GM11168 (cell line): ENCODE data around the gene SELENOW.
"Not testable (repeated sequence)": the region's sequence is repeated elsewhere in the genome, so short reads cannot be mapped to it uniquely, and the experiment has no call there.

ENCODE experiments used
- in situ Hi-C: fragments of 300-500 bp; cut with MboI; formaldehyde crosslinking; loops from one replicate; pipeline ENCODE4 v1.12.0; 2022; ENCODE audit warnings: low sequenced_read_pairs; ENCODE audit not compliant: unreplicated experiment

SELENOW gene

DNA sequence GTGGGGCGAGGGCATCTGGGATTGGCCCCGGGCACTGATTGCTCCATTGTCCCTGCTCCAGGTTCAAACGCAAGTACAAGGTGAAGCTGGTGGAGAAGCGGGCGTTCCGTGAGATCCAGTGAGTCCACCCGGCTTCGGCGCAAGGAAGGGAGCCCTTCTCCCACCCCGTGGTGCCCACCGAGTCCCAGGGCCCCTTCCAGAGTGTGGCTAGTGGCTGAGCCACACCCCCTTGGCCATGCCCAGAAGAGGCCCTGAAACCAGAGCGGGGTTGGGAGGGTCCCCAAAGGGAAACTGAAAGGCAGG, 21.9 kb upstream of the SELENOW start:
- in situ Hi-C loops = no loop called here

DNA sequence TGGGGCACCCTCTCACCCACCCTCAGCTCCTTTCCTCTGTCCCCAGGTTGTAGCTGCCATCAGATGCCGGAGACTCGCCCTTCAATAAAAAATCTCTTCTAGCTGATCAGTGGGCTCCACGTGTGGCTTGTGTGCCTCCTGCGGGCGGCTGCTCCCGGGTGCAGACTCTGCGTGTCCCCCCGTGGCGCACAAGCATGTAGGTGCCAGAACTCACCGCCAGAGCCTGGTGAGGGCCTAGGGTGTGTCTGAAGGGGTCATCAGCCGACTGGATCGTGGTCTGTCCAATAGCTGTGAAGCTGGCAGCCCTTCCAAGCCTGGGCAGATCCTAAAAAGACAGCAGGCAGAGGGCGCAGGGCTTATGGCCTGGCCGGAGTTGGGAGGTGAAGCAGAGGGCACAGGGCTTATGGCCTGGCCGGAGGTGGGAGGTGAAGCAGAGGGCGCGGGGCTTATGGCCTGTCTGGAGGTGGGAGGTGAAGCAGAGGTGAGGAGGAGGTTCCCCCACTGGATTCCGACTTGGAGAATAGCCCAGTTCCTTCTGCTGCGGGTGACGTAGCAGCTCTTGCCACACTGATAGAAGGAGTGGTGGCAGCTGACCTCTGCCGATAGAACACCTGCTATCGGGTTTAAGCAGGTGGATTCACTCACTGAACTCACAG, 21.4 kb upstream of the SELENOW start:
- in situ Hi-C loops = no loop called here

DNA sequence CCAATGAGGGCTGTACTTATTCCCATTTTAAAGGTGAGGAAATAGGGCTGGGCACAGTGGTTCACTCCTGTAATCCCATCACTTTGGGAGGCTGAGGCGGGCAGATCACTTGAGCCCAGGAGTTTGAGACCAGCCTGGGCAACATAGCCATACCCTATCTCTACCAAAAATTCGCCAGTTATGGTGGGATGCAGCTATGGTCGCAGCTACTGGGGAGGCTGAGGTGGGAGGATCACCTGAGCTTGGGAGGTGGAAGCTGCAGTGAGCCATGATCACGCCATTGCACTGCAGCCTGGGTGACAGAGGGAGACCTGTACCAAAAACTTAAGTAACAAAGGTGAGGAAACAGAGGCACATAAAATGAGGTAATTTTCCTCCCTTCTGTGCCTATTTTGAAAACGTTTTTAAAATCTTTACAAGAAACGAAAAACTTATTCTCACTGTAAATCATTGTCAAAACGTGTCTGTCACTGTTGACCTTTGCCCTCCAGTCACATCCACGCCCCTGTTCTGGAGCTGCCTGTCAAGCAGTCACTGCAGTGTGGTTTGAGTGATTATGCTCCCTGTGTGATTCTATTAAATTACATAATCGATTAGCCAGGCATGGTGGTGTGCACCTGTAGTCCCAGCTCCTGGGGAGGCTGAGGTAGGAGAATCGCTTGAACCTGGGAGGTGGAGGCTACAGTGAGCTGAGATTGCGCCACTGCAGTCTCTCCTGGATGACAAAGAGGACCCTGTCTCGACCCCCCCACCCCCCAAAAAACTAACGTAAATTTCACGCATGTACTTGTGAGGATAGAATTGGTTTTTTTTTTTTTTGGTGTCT, 20.7 kb upstream of the SELENOW start:
- in situ Hi-C loops = no loop called here

DNA sequence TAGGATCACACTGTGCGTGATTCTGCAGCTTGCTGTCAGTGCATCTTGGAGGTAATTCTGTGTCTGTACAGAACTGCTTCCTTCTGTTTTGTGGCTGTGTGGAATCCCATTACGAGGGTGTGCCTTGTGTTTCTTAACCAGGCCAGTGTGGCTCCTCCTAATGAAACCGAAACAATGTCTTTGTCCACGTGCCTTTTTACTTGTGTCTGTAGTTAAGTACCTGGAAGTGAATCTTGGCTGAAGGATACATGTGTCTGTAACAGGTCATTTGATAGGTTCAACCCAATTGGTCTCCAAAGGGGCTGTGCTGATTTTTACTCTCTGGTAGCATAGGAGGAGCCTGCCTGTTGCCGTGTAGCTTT, 20.1 kb upstream of the SELENOW start:
- in situ Hi-C loops = no loop called here

DNA sequence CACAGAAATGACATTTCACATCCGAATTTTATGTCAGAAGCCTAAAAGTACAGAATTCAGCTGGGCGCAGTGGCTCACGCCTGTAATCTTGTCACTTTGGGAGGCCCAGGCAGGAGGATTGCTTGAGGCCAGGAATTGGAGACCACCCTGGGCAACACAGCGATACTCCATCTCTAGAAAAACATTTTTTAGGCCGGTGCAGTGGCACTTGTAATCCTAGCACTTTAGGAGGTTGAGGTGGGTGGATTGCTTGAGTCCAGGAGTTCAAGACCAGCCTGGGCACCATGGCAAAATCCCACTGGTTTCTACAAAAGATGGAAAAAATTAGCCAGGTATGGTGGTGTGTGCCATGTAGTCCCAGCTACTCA, 17.9 kb upstream of the SELENOW start:
- in situ Hi-C loops = no loop called here

DNA sequence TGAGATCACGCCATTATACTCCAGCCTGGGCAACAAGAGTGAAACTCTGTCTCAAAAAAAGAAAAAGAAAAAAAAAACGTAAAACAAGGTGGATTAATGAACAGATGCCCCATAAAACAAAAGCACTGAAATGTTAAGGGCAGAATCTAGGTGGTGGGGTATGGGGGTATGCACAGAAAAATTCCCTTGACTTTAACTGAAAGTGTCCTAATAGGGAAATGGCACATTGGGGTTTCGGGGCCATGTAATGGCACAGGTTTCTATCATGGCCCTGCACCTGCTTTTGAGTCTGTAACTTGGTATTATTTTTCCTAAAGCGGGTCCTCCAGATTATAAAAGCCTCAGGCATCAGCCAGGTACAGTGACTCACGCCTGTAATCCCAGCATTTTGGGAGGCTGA, 16.9 kb upstream of the SELENOW start:
- in situ Hi-C loops = no loop called here

DNA sequence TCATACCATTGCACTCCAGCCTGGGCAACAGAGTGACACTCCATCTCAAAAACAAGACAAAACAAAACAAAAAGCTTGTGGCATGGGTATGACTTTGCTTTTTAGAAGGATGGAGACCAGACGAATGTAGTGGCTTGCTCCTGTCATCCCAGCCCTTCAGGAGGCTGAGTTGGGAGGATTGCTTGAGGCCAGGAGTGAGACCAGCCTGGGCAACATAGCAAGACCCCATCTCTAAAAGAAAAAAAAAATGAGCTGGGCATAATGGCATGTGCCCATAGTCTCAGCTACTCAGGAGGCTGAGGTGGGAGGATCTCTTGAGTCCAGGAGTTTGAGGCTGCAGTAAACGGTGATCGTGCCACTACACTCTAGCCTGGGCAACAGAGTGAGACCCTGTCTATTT, 16.4 kb upstream of the SELENOW start:
- in situ Hi-C loops = no loop called here

DNA sequence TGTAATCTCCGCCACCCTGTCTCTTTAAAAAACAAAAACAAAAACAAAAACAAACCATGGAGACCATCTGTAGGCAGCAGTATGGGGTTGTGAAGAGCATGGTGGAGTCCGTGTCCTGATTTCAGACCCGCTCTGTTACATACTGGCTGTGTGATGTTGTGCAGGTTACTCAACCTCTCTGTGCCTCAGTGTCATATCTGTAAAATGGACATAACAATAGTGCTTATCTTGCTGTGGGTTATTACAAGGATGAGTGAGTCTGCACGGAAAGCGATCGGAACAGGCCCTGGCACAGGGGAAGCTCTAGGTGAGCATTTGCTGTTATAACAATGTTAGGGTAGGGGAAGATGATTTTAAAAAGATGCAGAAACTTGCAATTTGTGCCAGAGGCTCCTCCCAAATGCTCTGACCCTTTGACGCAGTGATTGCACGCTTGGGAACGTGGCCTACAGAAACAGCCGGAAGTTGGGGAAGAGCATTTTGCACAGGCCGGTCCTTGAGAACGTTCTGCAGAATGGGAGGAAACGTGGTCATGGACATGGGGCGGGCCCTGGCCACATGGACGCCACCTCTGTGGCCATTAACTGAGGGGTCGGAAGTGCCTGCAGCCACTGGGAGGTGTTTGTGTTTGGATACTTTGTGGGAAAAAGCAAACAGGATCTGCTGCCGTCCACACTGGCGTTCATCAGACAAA, 15.7 kb upstream of the SELENOW start:
- in situ Hi-C loops = no loop called here

DNA sequence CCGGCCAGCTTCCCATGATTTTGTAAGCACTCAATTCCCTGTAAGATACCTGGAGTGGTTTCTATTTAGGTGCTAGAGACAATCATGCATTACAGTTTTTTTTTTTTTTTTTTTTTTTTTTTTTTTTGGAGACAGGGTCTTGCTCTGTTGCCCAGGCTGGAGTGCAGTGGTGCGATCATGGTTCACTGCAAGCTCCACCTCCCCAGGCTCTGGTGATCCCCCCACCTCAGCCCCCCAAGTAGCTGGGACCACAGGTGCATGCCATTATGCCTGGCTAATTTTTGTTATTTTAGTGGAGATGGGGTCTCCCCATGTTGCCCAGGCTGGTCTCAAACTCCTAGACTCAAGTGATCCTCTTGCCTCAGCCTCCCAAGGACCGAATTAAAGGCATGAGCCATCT, 13.8 kb upstream of the SELENOW start:
- in situ Hi-C loops = not testable (repeated sequence)

DNA sequence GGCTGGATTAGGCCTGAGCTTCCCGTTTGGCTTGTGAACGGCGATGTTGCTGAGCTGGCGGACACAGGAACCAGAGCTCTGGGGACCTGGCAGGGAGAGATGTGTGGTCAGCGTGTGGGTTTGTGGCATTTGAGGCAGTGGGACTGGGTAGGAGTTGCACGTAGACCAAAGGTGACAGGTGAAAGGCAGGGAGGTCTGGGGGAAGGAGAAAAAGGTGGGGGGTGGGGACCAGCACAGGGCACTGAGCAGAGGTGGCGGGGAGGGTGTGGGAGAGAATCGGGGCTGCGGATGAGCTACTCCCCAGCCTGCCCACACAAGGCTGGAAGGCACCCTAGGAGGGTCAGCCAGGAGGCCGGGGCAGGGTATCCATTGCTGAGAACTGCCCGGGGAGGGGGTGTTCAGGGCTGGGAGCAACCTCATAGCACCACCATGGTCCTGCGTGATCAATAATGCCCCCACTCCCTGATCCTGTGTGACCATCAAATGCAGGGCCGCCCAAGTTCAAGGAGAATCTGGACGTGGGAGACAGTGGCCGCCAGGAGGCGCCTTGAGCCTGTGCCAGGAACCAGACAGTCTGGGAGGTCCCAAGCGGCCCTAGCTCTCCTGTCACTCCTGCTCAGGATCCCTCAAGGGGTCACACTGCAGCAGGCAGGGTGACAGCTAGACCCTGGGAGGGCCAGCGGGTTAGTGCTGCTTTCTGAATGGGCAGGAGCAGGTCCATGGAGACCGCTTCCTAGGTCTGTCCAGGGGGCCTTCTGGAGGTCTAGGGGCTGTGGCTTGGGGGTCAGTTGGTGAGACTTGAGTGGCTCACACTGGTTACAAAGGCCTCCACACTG, 12.8 kb upstream of the SELENOW start:
- in situ Hi-C loops = no loop called here

DNA sequence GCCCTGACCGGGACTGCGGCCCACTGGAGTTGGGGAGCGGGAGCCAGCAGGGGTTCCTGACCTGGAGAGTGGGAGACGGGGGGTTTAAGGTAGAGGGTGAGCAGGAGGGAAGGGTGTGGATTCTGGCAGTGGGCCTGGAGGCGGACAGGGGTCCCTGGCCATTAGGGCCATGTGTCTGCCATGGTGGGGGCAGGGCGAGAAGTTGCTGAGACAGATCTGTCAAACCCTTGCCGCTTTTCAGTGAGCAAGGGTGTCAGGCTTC, 12.2 kb upstream of the SELENOW start:
- in situ Hi-C loops = no loop called here

DNA sequence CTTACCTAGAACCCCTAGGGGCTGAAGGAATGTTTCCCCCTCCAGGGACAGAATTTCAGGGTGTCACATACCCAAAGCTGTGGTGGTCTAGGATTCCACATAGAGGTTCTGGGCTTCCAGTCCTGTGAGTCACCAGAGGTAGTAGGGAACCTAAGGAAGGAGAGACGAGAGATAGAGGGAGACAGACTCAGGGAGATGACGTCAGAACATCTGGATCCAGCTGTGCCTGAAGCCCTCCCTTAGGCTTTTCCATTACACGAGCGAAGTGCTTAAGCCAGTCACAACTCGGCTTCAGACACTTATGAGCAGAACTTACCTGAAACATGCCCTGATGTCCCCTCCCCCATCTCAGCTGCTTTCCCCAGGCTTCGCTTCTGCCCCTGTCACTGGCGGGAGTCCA, 11.8 kb upstream of the SELENOW start:
- in situ Hi-C loops = no loop called here

DNA sequence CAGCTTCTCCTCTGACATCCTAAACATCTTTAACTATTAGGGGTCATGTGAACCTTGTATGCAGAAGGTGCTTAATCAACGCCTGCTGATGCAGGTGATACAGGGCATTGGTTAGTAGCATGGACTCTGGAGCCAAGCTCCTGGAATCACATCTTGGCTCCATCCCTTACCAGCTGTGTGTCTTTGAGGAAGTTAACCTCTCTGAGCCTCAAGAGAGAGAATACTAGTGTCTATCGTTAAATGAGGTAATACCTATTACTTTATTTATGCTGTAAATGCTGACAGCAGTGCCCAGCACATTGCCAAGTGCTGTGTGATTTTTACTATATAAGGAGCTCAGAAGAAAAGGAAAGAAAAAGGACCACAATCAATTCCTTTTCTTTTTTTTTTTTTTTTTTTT, 11.2 kb upstream of the SELENOW start:
- in situ Hi-C loops = no loop called here

DNA sequence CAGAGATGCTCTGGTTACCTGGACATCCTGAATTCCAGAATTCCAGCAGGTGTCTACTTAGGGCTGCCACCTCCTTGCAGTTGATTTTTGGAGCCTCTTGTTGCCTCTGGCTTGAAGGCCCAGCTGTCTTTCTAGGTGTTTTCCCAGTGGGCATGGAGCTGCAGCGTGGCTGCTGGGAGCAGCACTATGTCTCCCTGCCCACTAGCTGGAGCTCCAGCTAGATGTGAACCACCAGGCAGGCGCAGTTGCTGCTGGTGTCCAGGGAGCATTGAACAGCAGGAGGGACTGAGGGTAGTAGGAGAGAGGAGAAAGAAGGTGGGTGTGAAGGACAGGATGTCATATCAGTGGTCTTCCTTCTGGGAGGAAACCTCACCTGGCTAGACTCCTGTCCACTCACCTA, 9.9 kb upstream of the SELENOW start:
- in situ Hi-C loops = no loop called here

DNA sequence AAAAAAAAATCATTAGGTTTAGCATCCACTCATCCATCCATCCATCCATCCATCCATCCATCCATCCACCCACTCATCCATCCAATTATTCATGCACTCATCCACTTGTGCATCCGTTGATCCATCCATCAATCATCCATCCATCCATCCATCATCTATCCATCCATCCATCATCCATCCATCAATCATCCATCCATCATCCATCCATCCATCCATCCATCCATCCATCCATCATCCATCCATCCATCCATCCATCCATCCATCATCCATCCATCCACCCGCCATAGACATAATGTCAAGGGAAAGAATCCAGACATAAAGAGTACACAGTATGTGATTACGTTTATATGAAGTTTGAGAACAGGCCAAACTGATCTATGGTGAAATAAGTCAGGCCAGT, 9.0 kb upstream of the SELENOW start:
- in situ Hi-C loops = no loop called here

DNA sequence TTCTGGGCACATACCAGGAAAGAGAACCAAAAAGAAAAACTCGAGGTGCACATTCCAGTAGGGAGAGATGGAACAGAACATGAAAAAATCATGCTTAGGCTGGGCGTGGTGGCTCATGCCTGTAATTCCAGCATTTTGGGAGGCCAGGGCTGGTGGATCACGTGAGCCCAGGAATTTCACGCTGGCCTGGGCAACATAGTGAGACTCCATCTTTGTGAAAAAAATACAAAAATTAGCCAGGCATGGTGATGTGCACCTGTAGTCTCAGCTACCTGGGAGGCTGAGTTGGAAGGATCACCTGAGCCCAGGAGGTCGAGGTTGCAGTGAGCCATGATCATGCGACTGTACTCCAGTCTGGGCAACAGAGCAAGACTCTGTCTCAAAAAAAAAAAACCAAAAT, 7.2 kb upstream of the SELENOW start:
- in situ Hi-C loops = not testable (repeated sequence)

DNA sequence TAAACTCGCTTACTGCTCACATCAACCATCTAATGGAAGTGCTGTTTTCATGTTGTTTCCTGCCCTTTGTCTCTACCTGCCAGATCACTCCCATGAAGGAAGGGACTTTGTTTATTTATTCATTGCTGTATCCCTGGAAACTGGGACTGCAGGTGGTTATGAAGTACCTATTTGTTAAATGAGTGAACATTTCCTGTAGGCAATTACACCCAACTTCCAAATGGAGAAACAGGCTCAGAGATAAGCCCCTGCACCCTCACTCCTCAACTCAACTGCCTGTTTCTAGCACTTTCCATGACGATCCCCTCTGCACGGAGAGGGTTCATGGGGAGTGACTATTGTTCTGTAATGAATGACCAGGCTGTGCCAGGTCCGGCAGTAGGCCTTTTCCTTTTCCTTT, 1.9 kb upstream of the SELENOW start:
- in situ Hi-C loops = no loop called here

DNA sequence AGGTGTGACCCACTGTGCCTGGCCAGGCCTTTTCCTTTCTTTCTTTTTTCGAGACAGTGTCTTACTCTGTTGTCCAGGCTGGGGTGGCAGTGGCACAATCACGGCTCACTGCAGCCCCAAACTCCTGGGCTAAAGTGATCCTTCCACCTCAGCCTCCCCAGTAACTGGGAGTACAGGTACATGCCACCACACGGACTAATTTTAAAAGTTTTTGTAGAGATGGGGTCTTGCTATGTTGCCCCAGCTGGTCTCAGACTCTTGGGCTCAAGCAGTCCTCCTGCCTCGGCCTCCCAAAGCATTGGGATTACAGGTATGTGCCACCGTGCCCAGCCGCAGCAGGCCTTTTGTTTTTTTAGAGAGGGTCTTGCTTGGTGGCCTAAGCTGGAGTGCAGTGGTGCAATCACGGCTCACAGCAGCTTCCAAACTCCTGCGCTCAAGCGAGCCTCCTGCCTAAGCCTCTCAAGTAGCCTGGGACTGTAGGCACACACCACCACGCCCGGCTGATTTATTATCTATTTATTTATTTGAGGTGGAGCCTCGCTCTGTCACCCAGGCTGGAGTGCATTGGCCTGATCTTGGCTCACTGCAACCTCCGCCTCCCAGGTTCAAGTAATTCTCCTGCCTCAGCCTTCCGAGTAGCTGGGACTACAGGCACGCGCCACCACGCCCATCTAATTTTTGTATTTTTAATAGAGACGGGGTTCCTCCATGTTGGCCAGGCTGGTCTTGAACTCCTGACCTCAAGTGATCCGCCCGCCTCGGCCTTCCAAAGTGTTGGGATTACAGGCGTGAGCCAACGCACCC, 1.1 kb upstream of the SELENOW start:
- in situ Hi-C loops = not testable (repeated sequence)

DNA sequence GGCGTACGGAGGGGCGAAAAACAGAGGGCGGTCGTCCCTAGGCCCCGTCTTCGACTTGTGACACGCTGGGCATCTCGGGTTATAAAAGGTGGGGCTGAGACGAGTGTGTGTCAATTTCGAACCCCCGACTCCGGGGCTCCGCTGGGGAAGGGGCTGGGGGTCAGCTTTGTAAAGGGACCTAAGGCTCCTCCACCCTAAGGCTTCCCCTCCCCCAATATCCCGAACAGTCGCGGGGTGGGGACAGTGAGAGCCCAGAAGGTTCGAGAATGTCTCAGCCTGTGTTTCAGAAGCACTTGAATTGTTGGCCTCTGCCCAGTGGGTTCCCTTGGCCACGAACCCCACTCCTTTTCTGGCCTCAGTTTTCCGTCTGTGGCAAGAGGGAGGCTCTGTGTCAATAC, 450 bp downstream of the SELENOW start:
- in situ Hi-C loops = no loop called here

DNA sequence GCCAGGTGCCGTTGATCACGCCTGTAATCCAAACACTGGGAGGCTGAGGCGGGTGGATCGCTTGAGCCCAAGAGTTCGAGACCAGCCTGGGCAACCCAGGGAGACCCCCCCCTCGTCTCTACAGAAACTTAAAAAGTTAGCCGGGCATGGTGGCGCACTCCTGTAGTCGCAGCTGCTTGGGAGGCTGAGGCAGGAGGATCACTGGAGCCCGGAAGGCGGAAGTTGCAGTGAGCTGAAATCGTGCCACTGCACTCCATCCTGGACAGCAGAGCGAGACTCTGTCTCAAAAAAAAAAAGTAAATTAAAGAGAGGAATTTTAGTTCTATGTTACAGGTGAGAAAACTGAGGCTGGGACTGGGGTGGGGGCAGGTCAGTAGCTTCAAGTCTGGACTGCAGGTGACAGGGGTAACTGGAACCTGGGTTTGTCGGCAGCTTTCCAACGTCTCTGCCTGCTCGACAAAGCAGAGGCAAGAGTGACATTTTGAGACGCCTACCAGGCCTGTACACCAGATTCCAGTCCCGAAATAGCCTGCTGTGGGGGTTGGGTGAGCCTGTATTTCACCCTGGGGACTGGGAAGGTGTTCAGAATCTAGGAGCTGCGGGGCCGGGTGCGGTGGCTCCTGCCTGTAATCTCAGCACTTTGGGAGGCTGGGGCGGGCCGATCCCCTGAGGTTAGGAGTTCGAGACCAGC, 1.2 kb downstream of the SELENOW start:
- in situ Hi-C loops = no loop called here
